Measurements from ENCODE around the gene DOCK6.

DOCK6 gene

DNA sequence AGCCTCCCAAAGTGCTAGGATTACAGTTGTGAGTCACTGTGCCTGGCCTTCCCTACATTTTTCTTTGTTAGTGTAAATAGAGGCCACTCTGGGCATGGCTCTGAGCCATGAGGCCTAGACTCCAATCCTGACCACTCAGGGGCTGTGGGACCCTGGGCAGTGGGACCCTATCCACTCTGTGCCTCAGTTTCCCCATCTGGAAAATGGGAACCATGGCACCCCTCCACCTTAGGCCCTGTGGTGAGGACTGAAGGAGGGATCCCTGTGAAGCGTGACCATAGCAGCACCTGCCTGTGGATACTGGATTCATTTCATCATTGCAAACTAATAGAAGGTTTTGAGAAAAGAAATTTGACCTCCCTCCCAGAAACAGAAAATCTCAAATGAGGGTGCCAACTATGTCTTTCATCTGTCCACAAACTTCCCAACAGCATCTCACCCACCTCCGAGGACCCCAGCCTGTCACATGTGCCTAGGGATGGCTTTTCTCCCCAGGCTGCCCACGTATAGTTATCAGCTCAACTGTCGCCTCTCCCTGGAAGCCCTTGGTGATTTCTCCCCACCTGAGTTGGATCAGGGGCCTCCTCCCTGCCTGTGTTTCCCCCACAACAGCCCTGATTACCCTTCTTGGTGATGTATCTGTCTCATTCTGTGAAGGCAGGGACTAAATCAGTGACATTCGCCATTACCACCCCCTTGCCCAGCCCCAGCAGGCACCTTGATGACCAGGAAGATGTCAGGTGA lies 17.3 kb downstream of the DOCK6 start:
- DNase-seq (ENCODE audit: low spot score), result no peak

DNA sequence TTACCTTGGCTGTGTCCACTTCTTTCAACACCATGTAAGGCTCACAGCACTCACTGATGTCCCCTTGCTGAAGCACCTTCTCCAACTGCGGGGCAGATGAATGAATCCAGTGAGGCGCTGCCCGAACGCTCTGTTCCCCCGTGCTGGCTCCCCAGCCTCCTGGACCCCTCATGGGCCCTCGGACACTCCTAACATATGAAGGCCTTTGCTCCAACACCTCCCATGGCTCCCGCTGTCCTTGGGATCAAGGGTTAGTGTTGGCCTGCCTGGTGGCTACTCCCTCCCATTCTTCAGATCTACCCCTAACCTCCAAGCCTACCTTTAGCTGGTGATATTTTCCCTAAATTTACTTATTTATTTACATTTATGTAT lies 18.5 kb downstream of the DOCK6 start:
- no peak for DNase-seq (ENCODE audit: low spot score)

DNA sequence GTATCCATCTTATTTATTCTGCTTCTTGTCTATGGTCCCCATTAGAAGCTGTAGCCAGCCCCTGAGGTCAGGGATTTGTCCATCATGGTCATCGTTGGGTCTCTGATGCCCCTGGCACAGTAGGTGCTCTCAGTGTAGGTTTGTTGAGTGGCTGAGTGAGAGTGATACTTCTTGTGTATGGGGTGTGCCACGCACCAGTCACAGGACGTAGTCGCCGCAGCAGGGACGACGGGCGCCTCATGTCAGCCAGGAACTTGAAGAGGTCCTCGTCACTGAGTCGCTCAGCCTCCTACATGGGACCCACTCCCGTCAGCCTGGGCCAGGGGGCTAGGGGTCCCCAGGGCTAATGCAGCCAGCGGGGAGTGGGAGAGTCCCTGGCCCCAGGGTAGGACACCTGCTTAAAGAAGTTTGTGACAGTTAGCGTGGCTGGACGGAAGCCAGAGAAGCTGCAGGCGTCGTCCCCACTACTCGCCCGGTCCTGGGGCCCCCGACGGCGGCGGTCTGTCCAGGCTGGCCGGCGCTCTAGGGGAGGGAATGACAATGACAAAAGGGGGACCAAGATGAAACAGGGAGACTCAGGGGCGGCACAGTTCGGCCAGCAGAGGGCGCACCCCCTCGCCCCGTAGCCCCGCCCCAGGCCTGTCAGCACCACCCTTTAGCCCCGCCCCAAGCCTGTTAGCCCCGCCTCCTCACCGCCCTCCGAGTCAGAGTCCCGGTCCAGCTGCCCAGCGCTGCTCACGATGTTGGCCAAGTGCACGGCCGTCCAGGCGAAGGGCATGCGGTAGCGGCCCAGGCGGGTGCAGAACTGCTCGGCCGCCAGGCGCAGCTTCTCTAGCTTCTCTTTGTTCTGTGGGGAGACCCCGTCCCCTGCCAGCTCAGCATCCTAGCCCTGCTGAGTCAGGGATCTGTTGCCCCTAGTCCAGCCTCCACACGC lies 19.2 kb downstream of the DOCK6 start:
- peak; percentile 86 for DNase-seq (ENCODE audit: low spot score)

DNA sequence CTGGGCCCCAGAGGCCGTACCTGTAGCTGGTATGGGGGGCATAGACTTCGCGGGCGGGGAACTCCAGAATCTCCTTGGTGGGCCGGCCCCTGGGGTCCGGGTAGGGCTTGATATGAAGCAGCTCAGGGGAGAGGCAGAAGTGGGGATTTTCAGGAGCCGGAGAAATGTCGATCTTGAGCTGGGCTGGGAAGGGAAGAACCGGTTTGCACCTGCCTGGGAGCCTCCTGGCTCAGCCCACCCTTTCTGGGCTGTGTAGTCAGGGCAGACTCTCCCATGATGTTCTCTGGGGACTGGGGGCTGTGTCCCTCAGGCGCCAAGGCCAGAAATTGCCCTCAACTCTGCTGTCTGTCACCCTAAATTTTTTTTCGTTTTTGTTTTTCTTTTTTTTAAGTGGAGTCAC lies 20.3 kb downstream of the DOCK6 start:
- no peak for DNase-seq (ENCODE audit: low spot score)

DNA sequence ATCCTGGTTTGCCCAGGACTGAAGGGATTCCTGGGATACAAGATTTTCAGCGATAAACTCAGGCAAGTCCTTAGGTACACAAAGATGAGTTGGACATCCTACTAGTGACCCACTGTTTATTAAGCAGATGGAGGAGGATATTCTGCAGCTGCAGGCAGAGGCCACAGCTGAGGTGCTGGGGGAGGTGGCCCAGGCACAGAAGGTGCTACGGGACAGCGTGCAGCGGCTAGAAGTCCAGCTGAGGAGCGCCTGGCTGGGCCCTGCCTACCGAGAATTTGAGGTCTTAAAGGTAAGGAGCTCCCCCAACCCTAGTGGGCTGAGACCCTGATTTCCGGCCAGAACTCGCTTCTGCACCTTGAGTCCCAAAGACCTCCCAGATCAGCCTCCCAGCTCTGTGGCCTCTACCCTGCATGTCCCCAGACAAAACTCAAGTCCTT lies 22.3 kb downstream of the DOCK6 start:
- DNase-seq (ENCODE audit: low spot score), result no peak

DNA sequence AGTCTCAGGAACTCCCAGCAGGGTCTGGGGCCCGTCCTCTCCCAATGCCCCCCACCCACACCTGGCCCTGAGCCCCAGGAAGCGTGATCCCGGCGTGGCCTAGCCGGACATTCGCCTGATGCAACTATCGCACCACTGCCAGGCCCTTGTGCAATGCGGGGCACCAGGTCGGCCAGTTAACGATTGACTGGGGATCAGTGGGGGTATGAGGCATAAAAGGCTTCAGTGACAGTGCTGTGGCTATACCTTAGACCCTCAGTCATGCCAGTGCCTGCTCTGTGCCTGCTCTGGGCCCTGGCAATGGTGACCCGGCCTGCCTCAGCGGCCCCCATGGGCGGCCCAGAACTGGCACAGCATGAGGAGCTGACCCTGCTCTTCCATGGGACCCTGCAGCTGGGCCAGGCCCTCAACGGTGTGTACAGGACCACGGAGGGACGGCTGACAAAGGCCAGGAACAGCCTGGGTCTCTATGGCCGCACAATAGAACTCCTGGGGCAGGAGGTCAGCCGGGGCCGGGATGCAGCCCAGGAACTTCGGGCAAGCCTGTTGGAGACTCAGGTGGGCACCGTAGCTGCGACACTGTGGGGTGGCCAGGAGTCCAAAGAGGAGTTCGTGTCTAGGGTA lies 22.8 kb downstream of the DOCK6 start, which contains the start of gene ANGPTL8:
Gene ANGPTL8 (plus strand): TSS at position 243 of the 624 bp plus-strand sequence. CDS start 19 bp downstream, at position 262.
- no peak for DNase-seq (ENCODE audit: low spot score)

DNA sequence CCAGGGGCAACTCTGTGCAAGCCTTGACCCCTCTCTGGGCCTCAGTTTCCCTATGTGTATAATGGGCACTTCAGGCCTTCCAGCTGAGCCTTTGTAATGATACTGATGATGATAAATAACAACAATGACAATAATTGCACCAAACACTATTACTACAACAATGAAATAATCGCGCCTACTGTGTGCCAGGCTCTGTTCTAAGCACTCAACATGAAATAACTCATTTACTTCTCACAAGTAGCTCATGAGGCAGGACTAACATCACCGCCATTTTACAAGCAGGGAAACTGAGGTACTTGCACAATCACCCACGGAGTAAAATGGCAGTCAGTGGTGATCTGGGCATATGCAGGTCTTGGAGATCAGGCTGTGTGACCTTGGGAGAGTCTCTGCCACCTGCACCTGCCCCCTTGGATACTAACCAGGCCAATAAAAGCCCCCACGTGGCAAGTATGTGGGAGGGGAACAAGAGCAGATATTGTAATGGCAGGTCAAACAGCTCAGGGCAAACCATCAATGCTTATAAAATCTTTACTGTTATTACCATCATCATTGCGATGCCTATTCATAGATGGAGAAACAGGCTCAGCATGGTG lies 23.4 kb downstream of the DOCK6 start:
- DNase-seq (ENCODE audit: low spot score), result no peak

DNA sequence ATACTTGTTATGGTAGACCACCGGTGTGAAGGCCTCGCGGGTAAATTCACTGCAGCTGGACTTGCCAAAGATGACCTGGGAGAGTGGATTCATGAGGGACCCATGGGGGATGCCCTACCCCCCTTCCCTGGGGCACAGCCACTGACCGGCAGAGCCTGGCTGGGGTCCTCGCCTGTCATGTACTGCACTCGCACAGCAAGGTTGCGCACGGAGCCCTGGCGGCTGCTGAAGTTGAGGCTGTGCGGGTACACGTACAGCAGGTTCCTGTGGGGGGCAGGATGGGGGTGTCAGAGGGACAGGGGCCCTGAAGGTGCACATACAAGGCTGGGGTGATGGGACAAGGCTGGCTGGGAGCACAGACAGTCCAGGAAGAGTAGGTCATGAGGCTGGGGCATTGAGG lies 24.3 kb downstream of the DOCK6 start:
- DNase-seq (ENCODE audit: low spot score), result no peak

DNA sequence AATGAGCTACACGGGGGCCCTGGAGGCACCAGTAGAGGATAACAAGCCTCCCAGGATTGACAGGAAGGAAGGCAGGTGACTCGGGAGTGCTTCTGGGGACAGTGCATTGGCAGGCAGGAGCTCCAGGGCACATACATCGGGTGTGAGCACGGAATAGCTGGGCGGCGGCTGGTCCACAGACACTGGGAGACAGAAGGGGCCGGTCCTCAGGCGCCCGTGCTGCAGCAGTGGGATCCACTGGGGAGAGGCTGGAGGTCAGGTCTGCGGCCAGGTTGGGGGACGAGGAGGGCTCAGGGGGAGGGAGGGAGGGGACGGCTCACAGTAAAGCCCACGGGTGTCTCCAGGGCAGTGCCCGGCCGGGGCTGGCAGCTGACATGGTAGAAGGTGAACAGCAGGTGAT lies 25.0 kb downstream of the DOCK6 start:
- DNase-seq (ENCODE audit: low spot score), result no peak

DNA sequence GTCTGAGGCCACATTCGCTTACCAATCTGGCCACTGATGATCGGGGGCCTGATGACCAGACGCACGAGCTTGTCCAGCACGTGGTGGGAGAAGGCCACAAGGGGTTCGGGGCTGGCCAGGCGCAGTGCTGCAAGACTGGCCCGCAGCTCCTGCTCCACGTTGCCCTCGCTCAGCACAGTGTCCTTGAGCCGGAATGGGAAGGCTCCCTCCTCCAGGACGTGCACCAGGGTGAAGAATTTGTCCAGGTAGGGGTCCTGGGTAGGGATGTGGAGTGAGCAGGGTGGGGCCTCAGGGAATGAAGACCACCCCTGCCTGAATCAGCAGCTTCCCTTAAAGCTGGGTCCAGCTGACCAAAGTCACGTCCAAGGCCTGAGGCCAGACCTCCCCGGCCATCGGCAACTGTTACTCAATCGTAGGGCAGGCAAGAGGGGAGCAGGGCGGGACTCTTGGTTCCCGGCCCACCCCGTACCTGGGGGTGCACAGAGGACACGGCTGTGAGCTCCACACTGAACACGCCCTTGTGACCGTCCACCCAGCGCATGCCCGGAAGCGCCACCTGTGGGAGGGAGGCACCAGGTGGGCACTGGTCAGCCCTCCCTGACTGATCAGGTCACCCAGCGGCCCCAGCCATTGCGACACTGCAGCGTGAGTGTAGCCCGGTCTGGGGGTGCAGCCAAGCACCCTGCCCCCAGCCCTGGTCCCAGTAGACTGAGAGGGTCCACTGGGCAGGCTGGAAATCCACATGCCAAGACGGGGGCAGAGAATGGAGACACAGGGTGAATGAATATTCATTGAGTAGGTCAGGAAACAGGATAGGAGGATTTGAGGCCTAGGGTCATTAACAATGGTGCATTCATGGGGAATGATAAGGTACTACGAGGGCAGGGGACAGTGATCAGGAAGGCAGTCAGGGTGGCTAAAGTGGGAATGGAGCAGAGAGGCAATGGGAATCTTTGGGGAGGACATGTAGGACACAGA lies 25.7 kb downstream of the DOCK6 start:
- DNase-seq (ENCODE audit: low spot score), result no peak

DNA sequence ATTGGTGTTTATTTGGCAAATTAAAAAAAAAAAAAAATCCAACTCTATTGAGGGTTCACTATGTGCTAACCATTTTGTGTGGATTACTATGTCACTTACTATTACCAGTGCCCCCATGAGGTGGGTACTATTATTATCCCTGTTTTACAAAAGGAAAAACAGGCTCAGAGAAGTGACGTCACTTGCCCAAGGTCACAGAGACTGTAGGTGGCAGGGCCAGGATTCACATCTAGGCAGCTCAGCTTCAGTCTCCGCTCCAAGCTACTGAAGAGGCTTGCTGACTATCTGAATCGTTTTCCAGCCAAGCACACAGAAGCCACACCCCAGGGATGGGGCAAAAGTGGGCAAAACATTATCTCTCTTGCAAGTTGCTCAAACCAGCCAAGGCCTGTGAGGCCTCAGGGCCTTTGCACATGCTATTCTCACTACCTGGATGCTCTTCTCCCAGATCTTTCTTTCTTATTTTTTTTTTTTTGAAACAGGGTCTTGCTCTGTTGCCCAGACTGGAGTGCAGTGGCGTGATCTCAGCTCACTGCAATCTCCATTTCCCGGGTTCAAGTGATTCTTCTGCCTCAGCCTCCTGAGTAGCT lies 27.7 kb downstream of the DOCK6 start:
- DNase-seq (ENCODE audit: low spot score), result no peak

DNA sequence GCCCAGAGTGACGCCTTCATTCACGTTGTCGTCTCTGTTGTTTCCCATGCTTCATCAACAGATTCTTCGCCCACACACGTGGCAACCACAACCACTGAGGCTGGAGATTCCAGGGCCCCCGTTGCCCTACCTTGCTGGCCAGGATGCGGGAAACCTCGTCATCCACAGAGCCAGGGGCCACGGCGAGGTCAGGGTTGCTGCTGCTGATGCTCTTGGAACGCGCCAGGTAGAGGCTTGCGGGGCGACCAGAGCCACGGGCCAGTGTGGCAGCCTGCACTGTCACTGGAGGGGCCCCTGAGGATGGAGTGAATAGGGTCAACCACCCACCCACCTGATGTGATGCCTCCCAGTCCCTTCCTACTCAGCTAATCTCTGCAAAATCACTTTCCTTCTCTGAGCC lies 29.3 kb downstream of the DOCK6 start:
- DNase-seq (ENCODE audit: low spot score), result no peak

DNA sequence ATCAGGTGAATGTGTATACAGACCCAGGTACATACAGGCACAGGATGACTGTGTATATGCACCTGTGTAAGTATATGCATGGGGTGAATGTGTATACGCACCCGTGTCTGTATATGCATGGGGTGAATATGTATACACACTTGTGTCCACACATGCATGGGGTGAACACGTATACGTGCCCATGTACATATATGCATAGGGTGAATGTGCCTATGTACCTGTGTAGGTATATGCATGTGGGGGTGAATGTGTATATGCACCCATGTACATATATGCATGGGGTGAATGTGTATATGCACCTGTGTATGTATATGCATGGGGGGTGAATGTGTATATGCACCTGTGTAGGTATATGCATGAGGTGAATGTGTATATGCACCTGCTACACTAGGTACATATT lies 29.8 kb downstream of the DOCK6 start:
- DNase-seq (ENCODE audit: low spot score), result no peak

DNA sequence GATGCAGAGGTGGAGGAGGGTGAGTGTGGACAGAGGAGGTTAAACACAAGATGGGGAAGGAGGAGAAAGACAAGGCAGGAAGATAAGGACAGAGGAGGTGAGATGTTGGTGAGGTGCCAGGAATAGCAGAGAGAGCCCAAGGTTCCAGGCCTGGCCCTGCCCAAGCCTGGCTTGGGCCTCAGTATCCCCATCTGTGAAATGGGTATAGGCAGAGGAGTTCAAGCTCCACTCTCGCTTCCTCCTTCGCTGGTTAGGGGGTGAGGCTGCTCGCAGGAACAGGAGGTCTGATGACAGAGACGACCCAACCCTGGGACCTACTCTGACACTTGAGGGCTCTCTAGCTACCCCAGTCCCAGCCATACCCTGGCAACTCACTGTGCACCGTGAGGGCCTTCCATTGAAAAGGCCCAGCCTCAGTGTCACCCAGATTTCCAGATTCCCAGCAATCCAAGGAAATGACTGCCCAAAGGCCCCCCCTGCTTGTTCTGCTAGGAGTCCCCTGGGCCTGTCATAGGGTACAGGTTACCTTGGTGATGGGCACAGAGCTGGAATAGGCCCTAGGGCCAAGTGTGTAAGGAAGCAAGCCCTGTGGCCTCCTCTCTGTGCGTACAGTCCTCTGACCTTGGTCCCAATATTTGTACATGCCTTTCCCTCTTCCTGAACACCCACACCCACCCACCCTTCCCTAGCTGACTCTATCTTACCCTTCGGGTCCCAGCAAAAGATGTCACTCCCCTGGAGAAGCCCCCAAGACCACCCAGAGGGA lies 31.5 kb downstream of the DOCK6 start:
- no peak for DNase-seq (ENCODE audit: low spot score)

DNA sequence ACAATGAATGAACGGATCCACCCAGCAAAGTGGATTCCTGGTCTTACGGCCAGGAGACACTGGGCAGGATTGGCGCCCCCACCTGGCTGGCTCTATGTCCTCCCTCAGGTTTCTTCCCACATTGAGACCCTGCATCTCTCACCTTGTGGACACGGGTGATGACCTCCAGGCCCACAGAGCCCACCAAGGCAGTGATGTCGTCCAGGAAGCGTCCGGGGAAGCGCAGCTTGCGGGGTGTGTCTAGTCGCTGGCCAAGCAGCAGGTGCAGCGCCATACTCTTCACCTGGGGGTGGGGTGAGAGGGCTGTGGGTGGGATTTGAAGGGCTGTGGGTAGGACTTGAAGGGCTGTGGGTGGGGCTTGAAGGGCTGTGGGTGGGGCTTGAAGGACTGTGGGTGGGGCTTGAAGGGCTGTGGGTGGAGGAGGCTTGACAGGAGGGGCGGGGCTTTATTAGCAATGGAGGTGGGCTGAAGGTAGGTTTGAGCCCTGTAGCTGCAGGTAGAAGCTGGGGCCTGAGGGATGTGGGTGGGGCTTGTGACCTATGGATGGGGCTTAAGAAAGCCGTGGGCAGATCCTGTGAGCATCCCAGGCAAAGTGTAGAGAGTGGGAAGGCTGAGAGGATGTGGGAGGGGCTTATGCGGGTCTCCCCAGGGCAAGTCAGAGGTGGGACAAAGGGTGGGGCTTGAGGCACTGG lies 35.0 kb downstream of the DOCK6 start:
- DNase-seq (ENCODE audit: low spot score), result peak; percentile 17

DNA sequence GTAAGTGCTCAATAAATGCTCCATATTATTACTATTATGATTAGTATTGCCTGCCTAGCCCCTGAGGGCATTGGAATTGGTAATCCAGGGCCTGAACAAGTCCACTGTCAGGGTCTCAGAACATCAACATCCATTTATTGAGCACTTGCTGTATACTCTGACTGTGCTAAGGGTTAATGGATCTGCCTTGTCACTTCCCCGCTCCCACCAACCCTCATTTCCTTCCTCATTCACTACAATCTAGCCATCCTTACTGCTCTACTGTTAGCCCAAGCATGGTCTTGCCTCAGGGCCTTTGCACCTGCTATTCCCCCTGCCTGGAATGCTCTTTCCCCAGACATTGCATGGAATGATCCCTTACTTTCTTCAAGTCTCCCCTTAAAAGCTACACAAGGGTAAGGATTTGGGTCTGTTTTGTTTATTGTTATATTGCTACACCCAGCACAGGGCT lies 35.6 kb downstream of the DOCK6 start:
- DNase-seq (ENCODE audit: low spot score), result no peak

DNA sequence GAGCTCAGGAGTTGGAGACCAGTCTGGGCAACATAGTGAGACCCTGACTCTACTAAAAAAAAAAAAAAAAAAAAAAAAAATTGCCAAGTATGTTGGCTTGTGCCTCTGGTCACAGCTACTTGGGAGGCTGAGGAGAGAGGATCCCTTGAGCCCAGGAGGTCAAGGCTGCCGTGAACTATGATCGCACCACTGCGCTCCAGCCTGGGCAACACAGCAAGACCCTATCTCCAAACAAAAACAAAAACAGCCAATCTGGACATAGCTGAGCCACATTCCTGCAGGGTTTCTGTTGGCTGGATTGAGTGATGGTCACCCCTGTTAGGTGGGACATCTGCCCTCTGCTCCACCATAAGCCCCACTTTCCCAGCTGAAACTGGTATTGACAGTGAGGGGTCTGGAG lies 36.5 kb downstream of the DOCK6 start:
- no peak for DNase-seq (ENCODE audit: low spot score)

DNA sequence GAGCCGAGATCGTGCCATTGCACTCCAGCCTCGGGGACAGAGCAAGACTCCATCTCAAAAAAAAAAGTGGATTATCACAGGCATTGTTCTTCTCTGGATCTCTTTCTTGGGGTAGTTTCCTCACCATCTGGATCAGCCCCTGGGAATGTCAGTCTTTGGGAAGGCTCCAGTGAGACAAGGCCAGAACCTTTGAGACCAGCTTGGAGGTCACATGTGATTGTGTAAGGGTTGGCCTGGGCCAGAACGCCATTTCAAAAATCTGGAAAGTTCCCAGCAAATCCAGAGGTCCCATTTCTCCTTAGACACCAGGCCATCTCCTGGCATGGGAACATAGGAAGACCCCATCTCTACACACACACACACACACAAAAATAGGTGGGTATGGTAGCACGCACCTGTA lies 37.2 kb downstream of the DOCK6 start:
- DNase-seq (ENCODE audit: low spot score), result no peak

DNA sequence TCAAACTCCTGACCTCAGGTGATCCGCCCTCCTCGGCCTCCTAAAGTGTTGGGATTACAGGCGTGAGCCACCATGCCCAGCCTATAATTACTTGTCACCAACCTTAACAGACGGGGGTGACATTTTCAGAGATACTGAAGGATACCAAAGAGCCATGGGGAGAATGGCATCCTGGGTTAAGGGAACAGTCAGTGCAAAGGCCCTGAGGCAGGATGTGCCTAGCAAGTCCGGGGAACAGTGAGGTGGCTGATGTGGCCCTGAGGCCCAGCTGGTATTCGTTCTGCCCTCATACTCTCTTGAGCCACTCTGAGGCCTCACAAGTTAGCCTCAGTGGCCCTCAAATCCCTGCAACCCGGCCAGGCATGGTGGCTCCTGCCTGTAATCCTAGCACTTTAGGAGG lies 37.9 kb downstream of the DOCK6 start:
- DNase-seq (ENCODE audit: low spot score), result no peak

Data from hematopoietic multipotent progenitor cell treated with erythropoietin and hydrocortisone succinate and interleukin-3 and kit ligand, for 17 days (in vitro differentiated cells).